ENCODE results near the gene PMPCA. TPM values are rescaled to one million over a fixed set of nuclear protein-coding genes. Genes with fewer than 3 reads are reported as not detected.

PMPCA gene
- total RNA-seq, 1 experiment from 2014 or later, result 103 TPM

- DNase-seq (ENCODE audit: low spot score) (no peak), ATAC-seq (no peak)
- Mint-ChIP-seq H3K36me3 (peaks cover 69% of the 10 kb centered on the region), H3K27me3 (ENCODE audit: low read depth) (no peaks in the 10 kb centered on the region), H3K27ac (no peak overlapping the region), H3K4me1 (peaks cover 5% of the 10 kb centered on the region), H3K9me3 (no peaks in the 10 kb centered on the region), H3K4me3 (no peak overlapping the region)
- TF ChIP-seq OVOL2 (CRISPR knock-in tag; IDR thresholded peaks at IDR 0.05; ENCODE audit: borderline replicate concordance), result no peak
- ChIA-PET CTCF (no interaction called here), POLR2A (no interaction called here)
These were observed 6.0 kb downstream of the PMPCA start for GRCh38 chr9:136416427-136416826.

- CTCF ChIA-PET, result no interaction called here
- 0 out of 2 replicates have a peak, but pooled peaks cover 3% of the 10 kb centered on the region for H3K4me1 Mint-ChIP-seq
- DNase-seq (ENCODE audit: low spot score) (no peak), ATAC-seq (no peak)
- H3K4me3 Mint-ChIP-seq, result no peak overlapping the region
- peaks cover 68% of the 10 kb centered on the region for H3K36me3 Mint-ChIP-seq
- no peaks in the 10 kb centered on the region for H3K9me3 Mint-ChIP-seq
- POLR2A ChIA-PET, result interaction anchor here (0.7 kb wide), 1 partner anchor 30 kb away, joined by 3 read pairs; no protein-coding TSS in a partner anchor
- H3K27ac Mint-ChIP-seq, result no peak overlapping the region
- TF ChIP-seq NR1H2 (CRISPR knock-in tag; IDR thresholded peaks at IDR 0.05), result no peak
- H3K27me3 Mint-ChIP-seq (ENCODE audit: low read depth), result no peaks in the 10 kb centered on the region
These were observed 6.5 kb downstream of the PMPCA start for GRCh38 chr9:136416914-136417313.

- no peak overlapping the region for H3K4me3 Mint-ChIP-seq
- H3K36me3 Mint-ChIP-seq, result peaks cover 62% of the 10 kb centered on the region
- H3K27ac Mint-ChIP-seq, result no peak overlapping the region
- CTCF ChIA-PET, result no interaction called here
- H3K9me3 Mint-ChIP-seq, result no peaks in the 10 kb centered on the region
- POLR2A ChIA-PET, result no interaction called here
- ATAC-seq (no peak), DNase-seq (ENCODE audit: low spot score) (no peak)
- H3K27me3 Mint-ChIP-seq (ENCODE audit: low read depth), result no peaks in the 10 kb centered on the region
- no peaks in the 10 kb centered on the region for H3K4me1 Mint-ChIP-seq
- no peak for TF ChIP-seq CBFB (CRISPR knock-in tag; IDR thresholded peaks at IDR 0.05; ENCODE audit: low read depth)
- no peak for TF ChIP-seq SP1 (CRISPR knock-in tag; conservative IDR thresholded peaks at IDR 0.05)
- no peak for TF ChIP-seq ZNF512 (CRISPR knock-in tag; IDR thresholded peaks at IDR 0.05; ENCODE audit: borderline replicate concordance)
- TF ChIP-seq PRRX2 (CRISPR knock-in tag; IDR thresholded peaks at IDR 0.05), result no peak
- TF ChIP-seq PREB (CRISPR knock-in tag; IDR thresholded peaks at IDR 0.05; ENCODE audit: borderline replicate concordance), result no peak
- no peak for TF ChIP-seq TEAD4 (CRISPR knock-in tag; IDR thresholded peaks at IDR 0.05)
- no peak for TF ChIP-seq ZNF121 (CRISPR knock-in tag; IDR thresholded peaks at IDR 0.05)
- no peak for TF ChIP-seq ATF1 (CRISPR knock-in tag; IDR thresholded peaks at IDR 0.05)
- TF ChIP-seq NFATC4 (CRISPR knock-in tag; IDR thresholded peaks at IDR 0.05), result no peak
- no peak for TF ChIP-seq ZNF219 (CRISPR knock-in tag; IDR thresholded peaks at IDR 0.05; ENCODE audit: borderline replicate concordance)
- no peak for TF ChIP-seq JUN (CRISPR knock-in tag; IDR thresholded peaks at IDR 0.05)
- no peak for TF ChIP-seq ARID4B (CRISPR knock-in tag; IDR thresholded peaks at IDR 0.05; ENCODE audit: borderline replicate concordance)
- no peak for TF ChIP-seq AFF4 (CRISPR knock-in tag; IDR thresholded peaks at IDR 0.05; ENCODE audit: borderline replicate concordance)
- TF ChIP-seq GTF2I (CRISPR knock-in tag; conservative IDR thresholded peaks at IDR 0.05), result no peak
- TF ChIP-seq ZNF396 (CRISPR knock-in tag; IDR thresholded peaks at IDR 0.05; ENCODE audit: borderline replicate concordance), result no peak
- TF ChIP-seq CREB1 (CRISPR knock-in tag; IDR thresholded peaks at IDR 0.05), result no peak
- no peak for TF ChIP-seq ZMAT4 (CRISPR knock-in tag; IDR thresholded peaks at IDR 0.05)
These were observed 8.0 kb downstream of the PMPCA start for GRCh38 chr9:136418182-136419091.
